ENCODE measurements around the gene WIZ. TPM values are rescaled to one million over a fixed set of nuclear protein-coding genes. Genes with fewer than 3 reads are reported as not detected.

Gene WIZ, protein sequence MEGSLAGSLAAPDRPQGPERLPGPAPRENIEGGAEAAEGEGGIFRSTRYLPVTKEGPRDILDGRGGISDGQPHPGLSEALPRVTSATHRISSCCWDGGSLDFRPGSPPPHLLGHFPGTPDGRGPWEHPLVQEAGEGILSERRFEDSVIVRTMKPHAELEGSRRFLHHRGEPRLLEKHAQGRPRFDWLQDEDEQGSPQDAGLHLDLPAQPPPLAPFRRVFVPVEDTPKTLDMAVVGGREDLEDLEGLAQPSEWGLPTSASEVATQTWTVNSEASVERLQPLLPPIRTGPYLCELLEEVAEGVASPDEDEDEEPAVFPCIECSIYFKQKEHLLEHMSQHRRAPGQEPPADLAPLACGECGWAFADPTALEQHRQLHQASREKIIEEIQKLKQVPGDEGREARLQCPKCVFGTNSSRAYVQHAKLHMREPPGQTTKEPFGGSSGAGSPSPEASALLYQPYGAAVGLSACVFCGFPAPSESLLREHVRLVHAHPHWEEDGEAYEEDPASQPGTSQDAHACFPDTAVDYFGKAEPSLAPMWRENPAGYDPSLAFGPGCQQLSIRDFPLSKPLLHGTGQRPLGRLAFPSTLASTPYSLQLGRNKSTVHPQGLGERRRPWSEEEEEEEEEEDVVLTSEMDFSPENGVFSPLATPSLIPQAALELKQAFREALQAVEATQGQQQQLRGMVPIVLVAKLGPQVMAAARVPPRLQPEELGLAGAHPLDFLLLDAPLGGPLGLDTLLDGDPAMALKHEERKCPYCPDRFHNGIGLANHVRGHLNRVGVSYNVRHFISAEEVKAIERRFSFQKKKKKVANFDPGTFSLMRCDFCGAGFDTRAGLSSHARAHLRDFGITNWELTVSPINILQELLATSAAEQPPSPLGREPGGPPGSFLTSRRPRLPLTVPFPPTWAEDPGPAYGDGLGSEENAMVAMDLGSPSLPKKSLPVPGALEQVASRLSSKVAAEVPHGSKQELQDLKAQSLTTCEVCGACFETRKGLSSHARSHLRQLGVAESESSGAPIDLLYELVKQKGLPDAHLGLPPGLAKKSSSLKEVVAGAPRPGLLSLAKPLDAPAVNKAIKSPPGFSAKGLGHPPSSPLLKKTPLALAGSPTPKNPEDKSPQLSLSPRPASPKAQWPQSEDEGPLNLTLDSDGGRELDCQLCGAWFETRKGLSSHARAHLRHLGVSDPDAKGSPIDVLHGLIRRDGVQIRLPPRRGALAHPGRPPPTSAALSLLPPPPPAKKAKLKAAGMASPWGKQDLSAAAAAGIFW (N-terminal part only)
- 17.9 and 18.0 TPM in 2 replicates for total RNA-seq (2013; cell fraction: nucleolus; rRNA removed)
- total RNA-seq (2014; rRNA removed) (4.6 and 4.9 TPM in 2 replicates), total RNA-seq (2014; rRNA removed; fragmentation: Illumina TruSeq; extraction: Trizol) (2.6 and 2.9 TPM in 2 replicates), total RNA-seq (2021) (23.5 and 26.7 TPM in 2 replicates), polyA plus RNA-seq (2011; rRNA removed) (1.4 and 2.4 TPM in 2 replicates), polyA plus RNA-seq (2014; fragmentation: Illumina TruSeq; extraction: Trizol) (1.4 and 4.5 TPM in 2 replicates), polyA plus RNA-seq (2014; fragmentation: Nextera tagmentation; extraction: Ambion mirVana) (under 1 TPM; 0.10 to 0.18 TPM), polyA plus RNA-seq (2014; rRNA removed) (19.8 and 24.9 TPM in 2 replicates), polyA plus RNA-seq (2016; fragmentation: Nextera tagmentation; extraction: Ambion mirVana) (1 to 10 TPM; 2.0 to 2.6 TPM), polyA minus RNA-seq (2011; rRNA and poly(A)+ RNA removed) (1.1 and 3.7 TPM in 2 replicates), Bru-seq, nascent RNA (percentile 57 among the genes with signal in this experiment), BruChase-seq, experiment 1, labeled RNA remaining after a 6-hour chase (percentile 66 among the genes with signal in this experiment), BruChase-seq, experiment 2, labeled RNA remaining after a 2-hour chase (percentile 61 among the genes with signal in this experiment)
- 2.2 TPM for polyA plus RNA-seq (2011; ENCODE audit: low read depth)
- 3.8 and 6.1 TPM in 2 replicates for polyA plus RNA-seq (2011; cell fraction: cytosol; rRNA removed)
- polyA plus RNA-seq (2011; cell fraction: nucleus; rRNA removed) = 20.9 and 28.8 TPM in 2 replicates
- polyA plus RNA-seq (2012) = 9.9 and 13.9 TPM in 2 replicates
- 3.6 and 4.6 TPM in 2 replicates for polyA minus RNA-seq (2011; cell fraction: cytosol; rRNA and poly(A)+ RNA removed)
- polyA minus RNA-seq (2011; cell fraction: nucleus; rRNA and poly(A)+ RNA removed) = 3.5 and 10.1 TPM in 2 replicates
- long read RNA-seq, experiment 1, partial matches to known transcripts = 1 of 1 reads
- long read RNA-seq, experiment 1, other reads (novel, unspliced or antisense) = 0 of 1 reads
- long read RNA-seq, experiment 2, partial matches to known transcripts = 3 of 3 reads
- long read RNA-seq, experiment 2, other reads (novel, unspliced or antisense) = 0 of 3 reads

DNA sequence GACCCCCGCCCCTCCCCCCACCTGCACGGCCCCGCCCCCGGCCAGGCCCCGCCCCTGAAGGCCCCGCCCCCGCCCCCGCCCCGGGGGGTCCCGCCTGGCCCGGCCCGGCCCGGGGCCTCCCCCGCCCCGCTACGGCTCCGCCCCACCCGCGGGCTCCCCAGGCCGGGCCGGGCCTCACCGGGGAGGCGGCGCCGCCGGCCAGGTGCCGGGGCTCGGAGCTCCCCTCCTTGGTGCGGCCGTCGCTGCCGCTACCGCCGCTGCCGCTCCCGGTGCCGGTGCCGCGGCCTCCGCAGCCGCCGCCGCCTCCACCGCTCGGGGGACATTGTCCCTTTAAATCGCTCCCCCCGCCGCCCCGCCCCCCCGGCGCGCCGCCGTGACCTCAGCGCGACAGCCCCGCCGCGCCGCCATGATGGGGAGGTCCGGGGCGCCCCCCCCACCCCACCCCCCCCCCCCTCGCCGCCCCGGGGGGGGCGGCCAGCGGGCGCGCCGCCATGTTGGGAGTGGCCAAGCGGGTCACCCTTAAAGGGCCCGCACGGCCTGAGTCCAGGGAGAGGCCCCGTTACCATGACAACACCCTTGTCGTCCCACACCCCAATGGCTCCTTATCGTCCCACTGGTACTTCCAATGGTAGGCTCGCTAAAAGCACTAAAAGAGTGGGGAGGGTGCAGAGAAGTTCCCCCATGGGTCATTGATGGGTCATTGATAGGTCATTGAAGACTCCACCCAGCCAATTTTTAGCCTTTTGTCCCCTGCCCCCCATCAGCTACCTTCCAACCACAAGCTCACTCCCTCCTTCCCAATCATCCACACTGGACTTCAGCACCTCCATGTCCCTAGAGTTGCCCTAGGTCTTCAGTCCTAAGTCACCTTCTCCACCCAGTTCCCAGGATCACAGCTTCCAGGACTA, at the start of gene WIZ:
Gene WIZ (minus strand): TSS at position 337 of the 908 bp plus-strand sequence. CDS start 1,649 bp downstream, outside the sequence.
- Histone ChIP-seq H3K79me2 (ENCODE audit: control insufficient read depth, insufficient read depth, low read length) (no peaks in the 10 kb centered on the region), H3K4me3 (peak within 1 kb of the TSS; percentile 69), H3K36me3 (ENCODE audit: control insufficient read depth in 2 of 2, insufficient read depth in 2 of 2, low read length in 1 of 2) (peaks cover 9 to 13% of the 10 kb centered on the region in 2 experiments), H3K9me3 (replicated peaks; ENCODE audit: control insufficient read depth, insufficient read depth, low read length) (no peaks in the 10 kb centered on the region), H3K27me3 (replicated peaks in 1 of 2; ENCODE audit: control insufficient read depth in 2 of 2, insufficient read depth in 2 of 2, low read length in 1 of 2) (no peaks in the 10 kb centered on the region), H3K9ac (ENCODE audit: control insufficient read depth, insufficient read depth, low read length) (peak within 1 kb of the TSS; percentile 39), H3K4me2 (ENCODE audit: control insufficient read depth, insufficient read depth) (peak within 1 kb of the TSS; percentile 89), H3K4me1 (ENCODE audit: control insufficient read depth, insufficient read depth, low read length) (peaks cover 7% of the 10 kb centered on the region), H4K20me1 (ENCODE audit: control insufficient read depth, insufficient read depth) (no peaks in the 10 kb centered on the region), H2AFZ (ENCODE audit: control insufficient read depth, low read depth, low read length) (peak within 1 kb of the TSS; percentile 44), H3K27ac (ENCODE audit: control insufficient read depth, insufficient read depth) (no peak within 1 kb of the TSS)
- in situ Hi-C loops (cut with MboI) (no loop called here), intact Hi-C loops (cut with micrococcal nuclease; ENCODE audit: unreplicated experiment) (no loop called here)
- 10% methylated on average over 23 of the region's 77 CpGs for WGBS (ENCODE audit: insufficient coverage, insufficient replicate concordance, low lambda C conversion rate, missing lambda C conversion rate)
- DNase-seq (ENCODE audit: low read depth, low spot score) = no peak
- no peak for FAIRE-seq
- ChIA-PET RAD21 (ENCODE audit: unreplicated experiment) (interaction anchor here (0.8 kb wide), 1 partner anchor 13 kb away, joined by 6 read pairs; no protein-coding TSS in a partner anchor), POLR2A (interaction anchor here (1.0 kb wide), 1 partner anchor 15 kb away, joined by 3 read pairs; the partner anchor contains the start of gene RASAL3), CTCF (interaction anchor here (1.0 kb wide), 1 partner anchor 18 kb away, joined by 3 read pairs; no protein-coding TSS in a partner anchor), SMC1A (ENCODE audit: uncharacterized antibody, unreplicated experiment) (no interaction called here)
- ATAC-seq = peak; percentile 67
- BruUV-seq (replicated peaks) = no TSS peak
- no peak for TF ChIP-seq ASH2L (IDR thresholded peaks at IDR 0.05; ENCODE audit: borderline replicate concordance, low read depth)
- TF ChIP-seq BHLHE40 (IDR thresholded peaks at IDR 0.05; ENCODE audit: borderline replicate concordance in 1 of 2, low read depth in 2 of 2, low read length in 1 of 2) = peak in 1 of 2 experiments; percentile 34; a peak in 1 of 4 replicates
- TF ChIP-seq, protein P1, sequence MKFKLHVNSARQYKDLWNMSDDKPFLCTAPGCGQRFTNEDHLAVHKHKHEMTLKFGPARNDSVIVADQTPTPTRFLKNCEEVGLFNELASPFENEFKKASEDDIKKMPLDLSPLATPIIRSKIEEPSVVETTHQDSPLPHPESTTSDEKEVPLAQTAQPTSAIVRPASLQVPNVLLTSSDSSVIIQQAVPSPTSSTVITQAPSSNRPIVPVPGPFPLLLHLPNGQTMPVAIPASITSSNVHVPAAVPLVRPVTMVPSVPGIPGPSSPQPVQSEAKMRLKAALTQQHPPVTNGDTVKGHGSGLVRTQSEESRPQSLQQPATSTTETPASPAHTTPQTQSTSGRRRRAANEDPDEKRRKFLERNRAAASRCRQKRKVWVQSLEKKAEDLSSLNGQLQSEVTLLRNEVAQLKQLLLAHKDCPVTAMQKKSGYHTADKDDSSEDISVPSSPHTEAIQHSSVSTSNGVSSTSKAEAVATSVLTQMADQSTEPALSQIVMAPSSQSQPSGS (IDR thresholded peaks at IDR 0.05; ENCODE audit: low read length) = no peak
- TF ChIP-seq RCOR1 (conservative IDR thresholded peaks at IDR 0.05; ENCODE audit: low read depth, low read length) = no peak
- TF ChIP-seq, protein P2, sequence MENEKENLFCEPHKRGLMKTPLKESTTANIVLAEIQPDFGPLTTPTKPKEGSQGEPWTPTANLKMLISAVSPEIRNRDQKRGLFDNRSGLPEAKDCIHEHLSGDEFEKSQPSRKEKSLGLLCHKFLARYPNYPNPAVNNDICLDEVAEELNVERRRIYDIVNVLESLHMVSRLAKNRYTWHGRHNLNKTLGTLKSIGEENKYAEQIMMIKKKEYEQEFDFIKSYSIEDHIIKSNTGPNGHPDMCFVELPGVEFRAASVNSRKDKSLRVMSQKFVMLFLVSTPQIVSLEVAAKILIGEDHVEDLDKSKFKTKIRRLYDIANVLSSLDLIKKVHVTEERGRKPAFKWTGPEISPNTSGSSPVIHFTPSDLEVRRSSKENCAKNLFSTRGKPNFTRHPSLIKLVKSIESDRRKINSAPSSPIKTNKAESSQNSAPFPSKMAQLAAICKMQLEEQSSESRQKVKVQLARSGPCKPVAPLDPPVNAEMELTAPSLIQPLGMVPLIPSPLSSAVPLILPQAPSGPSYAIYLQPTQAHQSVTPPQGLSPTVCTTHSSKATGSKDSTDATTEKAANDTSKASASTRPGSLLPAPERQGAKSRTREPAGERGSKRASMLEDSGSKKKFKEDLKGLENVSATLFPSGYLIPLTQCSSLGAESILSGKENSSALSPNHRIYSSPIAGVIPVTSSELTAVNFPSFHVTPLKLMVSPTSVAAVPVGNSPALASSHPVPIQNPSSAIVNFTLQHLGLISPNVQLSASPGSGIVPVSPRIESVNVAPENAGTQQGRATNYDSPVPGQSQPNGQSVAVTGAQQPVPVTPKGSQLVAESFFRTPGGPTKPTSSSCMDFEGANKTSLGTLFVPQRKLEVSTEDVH (IDR thresholded peaks at IDR 0.05; ENCODE audit: low read depth, partially characterized antibody) = no peak
- TF ChIP-seq ZNF384 (IDR thresholded peaks at IDR 0.05; ENCODE audit: borderline replicate concordance, low read depth, low read length) = no peak
- TF ChIP-seq SREBF2 (IDR thresholded peaks at IDR 0.05; ENCODE audit: low read length) = no peak
- TF ChIP-seq FOS (IDR thresholded peaks at IDR 0.05; ENCODE audit: borderline replicate concordance, extremely low read depth, insufficient read length) = no peak
